SK-N-SH (cell line): ENCODE data around the gene CACNA1H. TPM values are rescaled to one million over a fixed set of nuclear protein-coding genes. Genes with fewer than 3 reads are reported as not detected.

Source experiments
- CTCF ChIA-PET: fragments of 300-600, 350-600 bp; formaldehyde crosslinking; extraction: SDS; loops from one replicate; lab custom pipeline; 2021; lab: Yijun Ruan, JAX
- POLR2A ChIA-PET: fragments of 350-600 bp; sonication (Branson Sonifier 250); formaldehyde crosslinking; extraction: SDS; loops from one replicate; lab custom pipeline; 2020; ENCODE audit warnings: antibody characterized with exemption, inconsistent platforms; lab: Yijun Ruan, JAX
- DNase-seq: peaks from one replicate; pipeline ENCODE4 v3.0.0; 2012
- H2AFZ ChIP-seq: fragments of 200-600 bp; sonication (generic); 2 replicates; pipeline ENCODE4 v1.8.1; 2016; ENCODE audit warnings: antibody characterized with exemption, mild to moderate bottlenecking, low read depth
- H3F3A ChIP-seq: fragments of 200-600 bp; sonication (generic); replicated peaks from 2 replicates; pipeline ENCODE3; 2016; ENCODE audit warnings: antibody characterized with exemption, mild to moderate bottlenecking; ENCODE audit not compliant: insufficient read depth
- H3K27ac ChIP-seq, 2 experiments: fragments of 200-500 bp in 1 of 2; fragments of 200-600 bp in 1 of 2; sonication (Bioruptor generic) in 1 of 2; sonication (generic), shearing (Covaris generic) in 1 of 2; 2 replicates each; pipeline versions ENCODE4 v1.5.1 to v1.6.1; 2014 to 2016; ENCODE audit warnings: low read depth in 2 of 2, inconsistent platforms in 1 of 2, low read length in 1 of 2, mild to moderate bottlenecking in 1 of 2, mixed read lengths in 1 of 2
- H3K27me3 ChIP-seq: fragments of 200-600 bp; sonication (generic), shearing (Covaris generic); 2 replicates; pipeline ENCODE4 v1.6.1; 2016; ENCODE audit warnings: mixed run types; ENCODE audit not compliant: insufficient read depth
- H3K36me3 ChIP-seq, 2 experiments: fragments of 200-500 bp in 1 of 2; fragments of 200-600 bp in 1 of 2; sonication (Bioruptor generic) in 1 of 2; sonication (generic) in 1 of 2; replicated peaks in 1 of 2; 2 replicates each; pipeline versions ENCODE3 to v1.5.1; 2014 to 2016; ENCODE audit warnings: low read length in 1 of 2, mild to moderate bottlenecking in 1 of 2; ENCODE audit not compliant: insufficient read depth in 2 of 2, control insufficient read depth in 1 of 2
- H3K4me1 ChIP-seq, 2 experiments: fragments of 200-500 bp in 1 of 2; fragments of 200-600 bp in 1 of 2; sonication (Bioruptor generic) in 1 of 2; sonication (generic), shearing (Covaris generic) in 1 of 2; 2 replicates each; pipeline versions ENCODE4 v1.5.1 to v1.6.1; 2014 to 2016; ENCODE audit warnings: low read depth in 1 of 2, low read length in 1 of 2, mixed run types in 1 of 2; ENCODE audit not compliant: insufficient read depth in 2 of 2, control insufficient read depth in 1 of 2
- H3K4me2 ChIP-seq: fragments of 200-600 bp; sonication (generic), shearing (Covaris generic); 2 replicates; pipeline ENCODE4 v1.6.1; 2017; ENCODE audit warnings: mixed run types
- H3K4me3 ChIP-seq, 2 experiments: fragments of 200-500 bp in 1 of 2; fragments of 200-600 bp in 1 of 2; sonication (Bioruptor generic) in 1 of 2; sonication (generic), shearing (Covaris generic) in 1 of 2; 2 replicates each; pipeline versions ENCODE4 v1.5.1 to v1.8.1; 2014 to 2016; ENCODE audit warnings: low read depth in 2 of 2, inconsistent platforms in 1 of 2, low read length in 1 of 2, mild to moderate bottlenecking in 1 of 2, mixed read lengths in 1 of 2, moderate library complexity in 1 of 2
- H3K79me2 ChIP-seq: fragments of 200-600 bp; sonication (generic); 2 replicates; pipeline ENCODE4 v1.8.1; 2017; ENCODE audit warnings: mild to moderate bottlenecking; ENCODE audit not compliant: insufficient read depth
- H3K9ac ChIP-seq: fragments of 200-600 bp; sonication (generic); 2 replicates; pipeline ENCODE4 v1.6.1; 2017; ENCODE audit warnings: mixed run types
- H3K9me2 ChIP-seq: fragments of 200-600 bp; sonication (generic); 2 replicates; pipeline ENCODE4 v1.6.1; 2017; ENCODE audit warnings: mixed run types
- H3K9me3 ChIP-seq: fragments of 200-600 bp; sonication (generic); 2 replicates; pipeline ENCODE4 v1.6.1; 2017; ENCODE audit warnings: mixed run types, mild to moderate bottlenecking, moderate library complexity
- H4K20me1 ChIP-seq: fragments of 200-600 bp; sonication (generic); 2 replicates; pipeline ENCODE4 v1.6.1; 2017; ENCODE audit warnings: mild to moderate bottlenecking, mixed run types; ENCODE audit not compliant: insufficient read depth
- ELF1 ChIP-seq: IDR thresholded peaks from 2 replicates; pipeline ENCODE4 v1.4.0; 2012
- JUND ChIP-seq: IDR thresholded peaks from 2 replicates; pipeline ENCODE4 v1.4.0; 2012
- MEF2A ChIP-seq: IDR thresholded peaks from 2 replicates; pipeline ENCODE4 v1.4.0; 2012; ENCODE audit warnings: low read depth, borderline replicate concordance
- MXI1 ChIP-seq: IDR thresholded peaks from 2 replicates; pipeline ENCODE4 v1.6.1; 2012; ENCODE audit warnings: mild to moderate bottlenecking, low read depth, low read length, improper control_type of control experiment
- NFIC ChIP-seq: IDR thresholded peaks from 2 replicates; pipeline ENCODE4 v1.4.0; 2012; ENCODE audit warnings: borderline replicate concordance
- NRF1 ChIP-seq: IDR thresholded peaks from 2 replicates; pipeline ENCODE4 v1.6.1; 2012; ENCODE audit warnings: low read depth, mild to moderate bottlenecking, low read length
- SIN3A ChIP-seq: IDR thresholded peaks from 2 replicates; pipeline ENCODE4 v1.6.1; 2012; ENCODE audit warnings: low read depth, mild to moderate bottlenecking, low read length, moderate library complexity, borderline replicate concordance
- TEAD4 ChIP-seq: IDR thresholded peaks from 2 replicates; pipeline ENCODE4 v1.4.0; 2012; ENCODE audit warnings: mild to moderate bottlenecking, borderline replicate concordance; ENCODE audit not compliant: insufficient read depth
- YY1 ChIP-seq: IDR thresholded peaks from 2 replicates; pipeline ENCODE4 v1.4.0; 2012; ENCODE audit warnings: low read depth, mild to moderate bottlenecking
- WGBS: methylation state at CpG from one replicate; pipeline ENCODE4 v1.1.6; 2017; ENCODE audit warnings: low lambda C conversion rate; 5-methylcytosine and 5-hydroxymethylcytosine counted together
- polyA plus RNA-seq, 3 experiments: library from polyadenylated mRNA; depleted of rRNA; stranded (reverse); fragments of >200 nt; gene quantifications; 2 replicates each; pipeline ENCODE4 v1.2.3, GENCODE V29; 2012
- TF ChIP-seq, protein P1 (sequence below): fragments of 150-350 bp; IDR thresholded peaks from 2 replicates; pipeline ENCODE4 v1.6.1; 2016; ENCODE audit warnings: mild to moderate bottlenecking, low read depth, low read length
- TF ChIP-seq, protein P2 (sequence below): IDR thresholded peaks from 2 replicates; pipeline ENCODE4 v1.4.0; 2012; ENCODE audit warnings: low read depth, borderline replicate concordance
- TF ChIP-seq, protein P3 (sequence below): IDR thresholded peaks from 2 replicates; pipeline ENCODE4; 2012
- TF ChIP-seq, protein P4 (sequence below): fragments of 200-600 bp; sonication (generic); IDR thresholded peaks from 2 replicates; pipeline ENCODE4 v1.6.1; 2017; ENCODE audit warnings: antibody characterized with exemption, mild to moderate bottlenecking, moderate library complexity

CACNA1H gene
- polyA plus RNA-seq, 1 of the 3 experiments (the other 2 are of a cell fraction), result not detected

DNA sequence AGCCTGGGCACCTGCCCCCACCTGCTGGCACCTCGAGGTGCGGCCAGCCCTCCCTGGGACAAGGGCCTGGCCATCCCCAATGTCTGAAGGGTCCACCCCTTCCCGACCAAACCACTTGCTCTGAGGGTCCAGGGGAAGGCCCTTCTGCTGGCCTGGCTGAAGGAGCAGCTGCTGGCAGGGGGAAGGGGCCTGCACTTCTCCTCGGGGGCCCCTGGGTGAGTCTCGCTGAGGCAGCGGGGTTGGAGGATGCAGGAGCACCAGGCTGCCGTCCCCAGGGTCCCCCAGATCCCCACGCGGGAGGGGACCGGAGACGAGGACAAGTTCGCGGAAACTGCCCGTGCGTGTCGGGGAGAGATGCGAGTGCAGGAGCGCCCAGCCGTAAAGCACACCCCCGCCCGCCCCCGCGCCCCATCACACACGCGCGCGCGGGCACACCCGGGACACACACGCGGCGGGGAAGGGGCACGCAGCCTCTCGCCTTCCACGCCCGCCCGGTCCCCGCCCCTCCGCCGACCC, 725 bp upstream of the CACNA1H start:
- H3K9ac ChIP-seq, result no peak overlapping the region
- no peak overlapping the region for H2AFZ ChIP-seq

More for the DNA sequence above, 725 bp upstream of the CACNA1H start:
- Histone ChIP-seq H3K4me1 (no peaks in the 10 kb centered on the region), H3K27ac (no peak overlapping the region), H3F3A (peaks cover 9% of the 10 kb centered on the region), H3K9me3 (no peaks in the 10 kb centered on the region), H3K9me2 (no peaks in the 10 kb centered on the region), H3K4me3 (no peak overlapping the region), H3K27me3 (peaks cover 64% of the 10 kb centered on the region), H3K79me2 (no peaks in the 10 kb centered on the region), H4K20me1 (0 out of 2 replicates have a peak, but pooled peaks cover 18% of the 10 kb centered on the region), H3K4me2 (no peak overlapping the region), H3K36me3 (no peaks in the 10 kb centered on the region)
- ChIA-PET POLR2A (no interaction called here), CTCF (no interaction called here)
- DNase-seq, result no peak
- no CpG with 5 or more reads among the region's 40 CpGs for WGBS
- TF ChIP-seq, protein P1, sequence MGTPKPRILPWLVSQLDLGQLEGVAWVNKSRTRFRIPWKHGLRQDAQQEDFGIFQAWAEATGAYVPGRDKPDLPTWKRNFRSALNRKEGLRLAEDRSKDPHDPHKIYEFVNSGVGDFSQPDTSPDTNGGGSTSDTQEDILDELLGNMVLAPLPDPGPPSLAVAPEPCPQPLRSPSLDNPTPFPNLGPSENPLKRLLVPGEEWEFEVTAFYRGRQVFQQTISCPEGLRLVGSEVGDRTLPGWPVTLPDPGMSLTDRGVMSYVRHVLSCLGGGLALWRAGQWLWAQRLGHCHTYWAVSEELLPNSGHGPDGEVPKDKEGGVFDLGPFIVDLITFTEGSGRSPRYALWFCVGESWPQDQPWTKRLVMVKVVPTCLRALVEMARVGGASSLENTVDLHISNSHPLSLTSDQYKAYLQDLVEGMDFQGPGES, result no peak
- TF ChIP-seq MXI1 (no peak), TEAD4 (no peak), YY1 (no peak), NFIC (no peak), NRF1 (no peak), JUND (no peak), MEF2A (no peak), SIN3A (no peak), ELF1 (no peak)
- TF ChIP-seq, protein P2, sequence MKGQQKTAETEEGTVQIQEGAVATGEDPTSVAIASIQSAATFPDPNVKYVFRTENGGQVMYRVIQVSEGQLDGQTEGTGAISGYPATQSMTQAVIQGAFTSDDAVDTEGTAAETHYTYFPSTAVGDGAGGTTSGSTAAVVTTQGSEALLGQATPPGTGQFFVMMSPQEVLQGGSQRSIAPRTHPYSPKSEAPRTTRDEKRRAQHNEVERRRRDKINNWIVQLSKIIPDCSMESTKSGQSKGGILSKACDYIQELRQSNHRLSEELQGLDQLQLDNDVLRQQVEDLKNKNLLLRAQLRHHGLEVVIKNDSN, result no peak
- TF ChIP-seq, protein P3, sequence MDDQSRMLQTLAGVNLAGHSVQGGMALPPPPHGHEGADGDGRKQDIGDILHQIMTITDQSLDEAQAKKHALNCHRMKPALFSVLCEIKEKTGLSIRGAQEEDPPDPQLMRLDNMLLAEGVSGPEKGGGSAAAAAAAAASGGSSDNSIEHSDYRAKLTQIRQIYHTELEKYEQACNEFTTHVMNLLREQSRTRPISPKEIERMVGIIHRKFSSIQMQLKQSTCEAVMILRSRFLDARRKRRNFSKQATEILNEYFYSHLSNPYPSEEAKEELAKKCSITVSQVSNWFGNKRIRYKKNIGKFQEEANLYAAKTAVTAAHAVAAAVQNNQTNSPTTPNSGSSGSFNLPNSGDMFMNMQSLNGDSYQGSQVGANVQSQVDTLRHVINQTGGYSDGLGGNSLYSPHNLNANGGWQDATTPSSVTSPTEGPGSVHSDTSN, result no peak
- TF ChIP-seq, protein P4, sequence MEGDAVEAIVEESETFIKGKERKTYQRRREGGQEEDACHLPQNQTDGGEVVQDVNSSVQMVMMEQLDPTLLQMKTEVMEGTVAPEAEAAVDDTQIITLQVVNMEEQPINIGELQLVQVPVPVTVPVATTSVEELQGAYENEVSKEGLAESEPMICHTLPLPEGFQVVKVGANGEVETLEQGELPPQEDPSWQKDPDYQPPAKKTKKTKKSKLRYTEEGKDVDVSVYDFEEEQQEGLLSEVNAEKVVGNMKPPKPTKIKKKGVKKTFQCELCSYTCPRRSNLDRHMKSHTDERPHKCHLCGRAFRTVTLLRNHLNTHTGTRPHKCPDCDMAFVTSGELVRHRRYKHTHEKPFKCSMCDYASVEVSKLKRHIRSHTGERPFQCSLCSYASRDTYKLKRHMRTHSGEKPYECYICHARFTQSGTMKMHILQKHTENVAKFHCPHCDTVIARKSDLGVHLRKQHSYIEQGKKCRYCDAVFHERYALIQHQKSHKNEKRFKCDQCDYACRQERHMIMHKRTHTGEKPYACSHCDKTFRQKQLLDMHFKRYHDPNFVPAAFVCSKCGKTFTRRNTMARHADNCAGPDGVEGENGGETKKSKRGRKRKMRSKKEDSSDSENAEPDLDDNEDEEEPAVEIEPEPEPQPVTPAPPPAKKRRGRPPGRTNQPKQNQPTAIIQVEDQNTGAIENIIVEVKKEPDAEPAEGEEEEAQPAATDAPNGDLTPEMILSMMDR, result no peak
